NCI-H146 treated with DMSO at 0.1 percent for 48 hours (cell line): ENCODE data around the gene ITIH1.

Source experiments
- DNase-seq: peaks from one replicate; lab custom pipeline; 2025; ENCODE audit not compliant: unreplicated experiment; lab: John Stamatoyannopoulos, UW

The ITIH1 gene

GRCh38 chr3:52836471-52836845, 59.1 kb downstream of the ITIH1 start:
- no peak for DNase-seq

- no peak for DNase-seq
Measured at GRCh38 chr3:52836986-52837385, 59.6 kb downstream of the ITIH1 start.

- DNase-seq, result no peak
Measured at GRCh38 chr3:52838561-52839267, 61.3 kb downstream of the ITIH1 start.

GRCh38 chr3:52839268-52839575, 61.8 kb downstream of the ITIH1 start:
- no peak for DNase-seq

- DNase-seq, result no peak
Measured at GRCh38 chr3:52839892-52840545, 62.6 kb downstream of the ITIH1 start.

GRCh38 chr3:52841211-52841980, 64.0 kb downstream of the ITIH1 start:
- DNase-seq, result no peak
